GM19043 (cell line): Measurements from ENCODE around the gene ACBD4.

Experiments used
- ATAC-seq: cut with Tn5 transposase; IDR thresholded peaks from one replicate; pipeline ENCODE4 v1.9.1; 2021; ENCODE audit warnings: low read depth; ENCODE audit not compliant: unreplicated experiment

ACBD4 gene

GRCh38 chr17:45104029-45104428 is 31.5 kb upstream of the ACBD4 start:
- no peak for ATAC-seq

- ATAC-seq = no peak
Observed at GRCh38 chr17:45104497-45104896, 31.0 kb upstream of the ACBD4 start.

DNA sequence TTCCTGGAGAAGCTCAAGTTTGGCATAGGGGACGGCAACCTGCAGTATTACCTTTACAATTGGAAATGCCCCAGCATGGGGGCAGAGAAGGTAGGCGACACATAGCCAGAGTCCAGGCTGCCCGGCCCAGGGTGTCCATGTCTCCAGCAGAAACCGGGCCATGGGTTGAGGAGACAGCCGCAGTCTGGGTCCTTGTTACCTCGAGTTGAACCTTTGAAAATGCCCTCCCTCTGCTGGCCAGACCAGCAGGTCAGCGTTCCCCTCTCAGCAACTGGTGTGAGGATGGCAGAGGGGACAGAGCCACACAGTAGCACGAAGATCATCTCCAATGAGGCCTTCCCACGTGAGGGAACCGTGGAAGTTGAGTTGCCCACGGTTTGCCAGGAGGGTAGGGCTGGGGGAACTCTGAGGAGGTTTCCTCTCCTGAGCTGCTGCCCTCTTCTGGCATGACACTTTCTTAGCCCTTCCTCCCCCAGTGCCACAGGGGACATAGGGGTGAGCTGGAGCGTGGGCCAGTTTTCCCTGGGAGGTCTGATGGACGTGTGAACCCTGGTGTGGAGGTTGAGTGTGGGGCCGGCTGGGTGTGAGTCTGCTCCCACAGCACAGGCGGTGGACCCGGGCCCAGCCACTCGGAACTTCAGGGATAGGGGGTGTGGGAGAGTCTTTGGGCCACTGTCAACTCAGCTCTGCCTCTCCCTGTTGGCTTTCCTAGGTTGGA is 30.4 kb upstream of the ACBD4 start:
- ATAC-seq = no peak

DNA sequence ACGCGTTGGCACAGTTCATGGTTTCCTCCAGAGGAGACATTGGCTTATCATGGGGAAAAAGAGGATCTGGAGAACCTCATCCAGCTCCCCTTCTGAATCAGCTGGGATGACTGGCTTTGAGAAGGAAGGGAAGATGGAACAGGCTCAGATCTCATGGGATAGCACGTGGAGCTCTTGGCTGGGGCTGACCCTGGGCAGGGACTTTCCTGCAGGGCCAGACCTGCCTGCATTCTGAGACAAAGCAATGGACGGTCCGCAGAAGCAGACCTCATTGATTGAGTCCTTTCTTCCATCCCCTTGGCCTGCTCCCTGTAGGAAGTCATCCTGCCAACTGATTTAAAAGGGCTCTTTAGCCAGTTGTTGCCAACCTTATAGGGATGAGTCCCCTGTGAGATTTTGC is 29.4 kb upstream of the ACBD4 start:
- no peak for ATAC-seq

GRCh38 chr17:45106582-45106981 is 28.9 kb upstream of the ACBD4 start:
- no peak for ATAC-seq

- ATAC-seq = no peak
Observed at GRCh38 chr17:45107293-45108010, 28.0 kb upstream of the ACBD4 start.

DNA sequence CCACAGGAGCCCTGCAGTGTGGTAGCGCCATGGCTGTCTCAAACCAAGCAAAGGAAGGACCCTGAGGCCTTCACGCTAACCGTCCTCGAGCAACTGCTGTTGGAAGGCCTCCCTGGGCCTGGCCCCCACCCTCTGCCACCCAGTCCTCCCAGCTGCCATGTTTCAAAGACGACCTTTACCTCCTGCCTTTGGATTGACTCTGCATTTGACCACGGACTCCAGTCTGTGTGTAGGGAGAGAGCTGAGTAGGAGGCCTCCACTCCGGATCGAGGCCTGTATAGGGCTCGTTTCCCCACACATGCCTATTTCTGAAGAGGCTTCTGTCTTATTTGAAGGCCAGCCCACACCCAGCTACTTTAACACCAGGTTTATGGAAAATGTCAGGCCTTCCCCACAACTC is 27.4 kb upstream of the ACBD4 start:
- ATAC-seq = no peak

- ATAC-seq = no peak
Observed at GRCh38 chr17:45108595-45109521, 26.6 kb upstream of the ACBD4 start.

GRCh38 chr17:45110676-45111611 is 24.5 kb upstream of the ACBD4 start:
- no peak for ATAC-seq

- no peak for ATAC-seq
Observed at GRCh38 chr17:45111850-45112249, 23.6 kb upstream of the ACBD4 start.

DNA sequence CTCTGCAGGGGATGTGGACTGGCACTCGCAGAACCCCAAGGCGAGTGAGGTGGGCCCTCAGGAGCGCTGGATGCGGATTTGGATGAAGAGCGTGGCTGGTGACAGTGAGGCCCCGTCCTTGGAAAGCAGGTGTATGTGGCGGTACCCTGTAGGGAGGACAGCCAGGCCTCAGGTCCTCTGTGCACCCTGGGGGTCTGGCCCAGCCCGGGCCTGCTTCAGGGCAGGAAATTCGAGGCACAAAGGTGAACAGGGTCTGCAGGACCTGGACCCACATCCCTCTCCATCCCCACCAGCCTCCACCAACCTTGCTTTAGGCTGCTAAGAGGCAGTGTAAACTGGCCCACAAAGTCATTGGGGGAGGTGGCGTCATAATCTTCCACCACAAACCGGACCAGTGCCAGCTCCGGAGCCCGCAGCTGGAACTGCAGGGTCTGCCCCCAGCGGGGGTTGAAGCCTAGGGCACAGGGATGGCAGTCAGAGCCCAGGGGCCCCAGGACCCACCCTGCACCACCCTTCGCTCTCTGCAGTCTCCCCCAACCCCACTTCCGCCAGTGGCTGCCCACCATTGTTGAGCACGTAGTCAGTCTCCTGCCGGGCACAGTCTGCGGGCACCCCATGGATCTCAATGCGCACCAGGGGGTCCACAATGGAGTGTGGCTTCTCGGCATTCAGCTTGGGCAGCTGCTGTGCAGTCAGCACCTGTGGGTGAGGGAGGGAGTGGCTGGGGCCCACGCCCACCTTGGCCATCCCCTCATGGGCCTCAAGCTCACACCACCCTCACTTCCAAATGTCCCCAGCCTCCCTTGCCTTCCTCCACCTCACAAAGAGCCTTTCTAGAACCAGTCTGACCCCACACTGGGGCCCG is 22.7 kb upstream of the ACBD4 start:
- no peak for ATAC-seq

GRCh38 chr17:45113424-45113754 is 22.1 kb upstream of the ACBD4 start:
- ATAC-seq = no peak

GRCh38 chr17:45114117-45114932 is 21.2 kb upstream of the ACBD4 start:
- ATAC-seq = no peak

- no peak for ATAC-seq
Observed at GRCh38 chr17:45115015-45115625, 20.4 kb upstream of the ACBD4 start.

GRCh38 chr17:45115871-45116270 is 19.6 kb upstream of the ACBD4 start:
- ATAC-seq = no peak

GRCh38 chr17:45116434-45117016 is 19.0 kb upstream of the ACBD4 start:
- no peak for ATAC-seq

DNA sequence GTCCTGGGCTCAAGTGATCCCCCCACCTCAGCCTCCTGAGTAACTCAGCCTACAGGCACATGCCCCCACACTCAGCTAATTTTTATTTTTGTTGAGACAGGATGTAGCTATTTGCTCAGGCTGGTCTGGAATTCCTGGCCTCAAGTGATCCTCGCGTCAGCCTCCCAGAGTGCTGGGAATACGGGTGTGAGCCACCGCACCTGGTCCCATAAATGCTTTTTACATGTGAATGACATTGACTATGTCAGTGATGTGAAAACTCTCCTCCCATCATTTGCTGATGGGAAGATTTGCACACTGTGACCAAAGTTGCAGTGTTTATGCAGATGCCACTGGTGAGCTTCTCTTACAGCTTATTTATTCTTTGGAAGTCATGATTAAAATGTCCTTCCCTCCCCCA is 18.2 kb upstream of the ACBD4 start:
- ATAC-seq = no peak
